Mammary epithelial cell (primary cell): ENCODE data around the gene RAB26.

Experiments
- CTCF ChIP-seq, 2 donors: IDR thresholded peaks in 1 of 2; conservative IDR thresholded peaks in 1 of 2; 2 replicates each; pipeline ENCODE4 v1.5.1; 2011 to 2012; ENCODE audit warnings: inconsistent platforms in 2 of 2, low read length in 2 of 2, mild to moderate bottlenecking in 2 of 2, control low read depth in 1 of 2, low read depth in 1 of 2; ENCODE audit not compliant: insufficient read depth in 1 of 2; ENCODE audit errors: extremely low read depth in 1 of 2
- EZH2 ChIP-seq: IDR thresholded peaks from 2 replicates; pipeline ENCODE4 v1.6.1; 2012; ENCODE audit warnings: low read length, inconsistent platforms, borderline replicate concordance

GRCh38 chr16:2196981-2197511, 48.6 kb downstream of the RAB26 start:
- TF ChIP-seq CTCF (conservative IDR thresholded peaks at IDR 0.05 in 1 of 2, IDR thresholded peaks at IDR 0.05 in 1 of 2; ENCODE audit: extremely low read depth in 1 of 2, insufficient read depth in 1 of 2, low read depth in 1 of 2, low read length in 2 of 2) (no peak), EZH2 (no peak)
